Loucy (cell line): Measurements from ENCODE around the gene TMEM94.

Source experiments
- EZH2phosphoT487 ChIP-seq: fragments of 200-600 bp; IDR thresholded peaks from 2 replicates; pipeline ENCODE4 v1.6.1; 2018; ENCODE audit warnings: antibody characterized with exemption, mild to moderate bottlenecking, moderate library complexity, borderline replicate concordance
- TF ChIP-seq, protein P1 (sequence below): fragments of 200-600 bp; sonication (generic); conservative IDR thresholded peaks from 2 replicates; pipeline ENCODE4 v1.5.1; 2014; ENCODE audit warnings: mild to moderate bottlenecking, antibody characterized with exemption, low read length

DNA sequence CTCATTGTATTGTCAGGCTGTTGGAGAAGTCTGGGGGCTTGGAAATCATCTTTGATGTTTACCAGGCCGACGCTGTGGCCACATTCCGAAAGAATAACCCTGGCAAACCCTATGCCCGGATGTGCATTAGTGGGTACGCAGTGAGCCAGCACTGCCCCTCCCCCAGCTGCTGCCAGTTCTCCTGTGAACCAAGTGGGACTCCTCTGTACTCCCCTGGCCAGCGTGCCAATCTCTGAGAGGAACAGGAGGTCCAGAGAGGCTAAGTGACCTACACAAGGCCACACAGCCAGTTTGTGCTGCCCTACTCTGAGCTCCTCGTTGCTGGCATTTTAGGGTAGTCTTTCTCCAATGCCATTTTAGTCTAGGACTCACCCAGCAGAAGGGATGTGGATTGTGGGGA, 67.2 kb downstream of the TMEM94 start:
- TF ChIP-seq, protein P1, sequence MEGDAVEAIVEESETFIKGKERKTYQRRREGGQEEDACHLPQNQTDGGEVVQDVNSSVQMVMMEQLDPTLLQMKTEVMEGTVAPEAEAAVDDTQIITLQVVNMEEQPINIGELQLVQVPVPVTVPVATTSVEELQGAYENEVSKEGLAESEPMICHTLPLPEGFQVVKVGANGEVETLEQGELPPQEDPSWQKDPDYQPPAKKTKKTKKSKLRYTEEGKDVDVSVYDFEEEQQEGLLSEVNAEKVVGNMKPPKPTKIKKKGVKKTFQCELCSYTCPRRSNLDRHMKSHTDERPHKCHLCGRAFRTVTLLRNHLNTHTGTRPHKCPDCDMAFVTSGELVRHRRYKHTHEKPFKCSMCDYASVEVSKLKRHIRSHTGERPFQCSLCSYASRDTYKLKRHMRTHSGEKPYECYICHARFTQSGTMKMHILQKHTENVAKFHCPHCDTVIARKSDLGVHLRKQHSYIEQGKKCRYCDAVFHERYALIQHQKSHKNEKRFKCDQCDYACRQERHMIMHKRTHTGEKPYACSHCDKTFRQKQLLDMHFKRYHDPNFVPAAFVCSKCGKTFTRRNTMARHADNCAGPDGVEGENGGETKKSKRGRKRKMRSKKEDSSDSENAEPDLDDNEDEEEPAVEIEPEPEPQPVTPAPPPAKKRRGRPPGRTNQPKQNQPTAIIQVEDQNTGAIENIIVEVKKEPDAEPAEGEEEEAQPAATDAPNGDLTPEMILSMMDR, result no peak
- no peak for TF ChIP-seq EZH2phosphoT487
